HepG2 (cell line): ENCODE results near the gene DGKB. TPM values are rescaled to one million over a fixed set of nuclear protein-coding genes. Genes with fewer than 3 reads are reported as not detected.

ENCODE experiments used
- ATAC-seq: fragments of 200-7000 bp; cut with Tn5 transposase; 3 replicates; pipeline ENCODE4 v1.9.1; 2020; ENCODE audit warnings: mild to moderate bottlenecking, moderate library complexity
- BruUV-seq: library from RNA; stranded (reverse); fragments of 400-500 nt; replicated peaks from 2 replicates; lab custom pipeline; 2021; lab: Mats Ljungman, UMichigan
- CTCF ChIA-PET: fragments of 300-600 bp; formaldehyde crosslinking; extraction: SDS; loops from one replicate; lab custom pipeline; 2021; ENCODE audit warnings: low total read pairs, inconsistent platforms, low intra/inter-chr PET ratio; lab: Yijun Ruan, JAX
- POLR2A ChIA-PET: fragments of 350-600 bp; sonication (Branson Sonifier 250); formaldehyde crosslinking; loops from one replicate; lab custom pipeline; 2020; ENCODE audit warnings: antibody characterized with exemption, inconsistent platforms; lab: Yijun Ruan, JAX
- DNase-seq: peaks from one replicate; pipeline ENCODE4 v3.0.0-alpha.2; 2015; ENCODE audit warnings: low spot score
- FAIRE-seq: peaks from 3 replicates; lab custom pipeline; 2011; peaks lifted over from hg19 to GRCh38; lab: Jason Lieb, UNC
- H2AFZ ChIP-seq: one replicate; pipeline ENCODE4 v1.6.1; 2011; ENCODE audit warnings: low read length, inconsistent platforms
- H3K27ac ChIP-seq: fragments of 300-600 bp; 3 replicates; pipeline ENCODE4 v1.8.0; 2011; ENCODE audit warnings: mixed run types, mild to moderate bottlenecking, mixed read lengths, low read length, inconsistent platforms; ENCODE audit not compliant: insufficient read depth; ENCODE audit errors: extremely low read length
- H3K27me3 ChIP-seq, 2 experiments: fragments of 200-600 bp in 1 of 2; 2 replicates in 1 of 2; 3 replicates in 1 of 2; pipeline versions ENCODE4 v1.6.0 to v1.8.0; 2011; ENCODE audit warnings: low read length in 2 of 2, mild to moderate bottlenecking in 2 of 2, moderate library complexity in 2 of 2, inconsistent platforms in 1 of 2; ENCODE audit not compliant: insufficient read depth in 2 of 2, control insufficient read depth in 1 of 2
- H3K36me3 ChIP-seq, 2 experiments: fragments of 200-600 bp in 1 of 2; replicated peaks in 1 of 2; 2 replicates in 1 of 2; 3 replicates in 1 of 2; pipeline versions ENCODE4 v1.5.1 to v1.8.0; 2011; ENCODE audit warnings: low read length in 2 of 2, inconsistent platforms in 1 of 2; ENCODE audit not compliant: insufficient read depth in 2 of 2, control insufficient read depth in 1 of 2
- H3K4me1 ChIP-seq: 2 replicates; pipeline ENCODE4 v1.5.1; 2012; ENCODE audit warnings: low read length, inconsistent platforms; ENCODE audit not compliant: insufficient read depth
- H3K4me2 ChIP-seq: 2 replicates; pipeline ENCODE4 v1.6.0; 2011; ENCODE audit warnings: low read depth, low read length, inconsistent platforms
- H3K4me3 ChIP-seq, 3 experiments: fragments of 200-600 bp in 1 of 3; sonication (generic), shearing (Covaris generic) in 1 of 3; replicated peaks in 1 of 3; 2 replicates each; pipeline ENCODE4 v1.5.1; 2011 to 2016; ENCODE audit warnings: low read length in 3 of 3, inconsistent platforms in 2 of 3, low read depth in 2 of 3, mild to moderate bottlenecking in 2 of 3, control low read depth in 1 of 3, mixed read lengths in 1 of 3; ENCODE audit not compliant: insufficient read depth in 1 of 3
- H3K79me2 ChIP-seq: one replicate; pipeline ENCODE4 v1.6.1; 2011; ENCODE audit warnings: low read length, inconsistent platforms; ENCODE audit not compliant: insufficient read depth
- H3K9ac ChIP-seq: 2 replicates; pipeline ENCODE4 v1.6.0; 2011; ENCODE audit warnings: mild to moderate bottlenecking, low read depth, low read length, inconsistent platforms; ENCODE audit not compliant: insufficient read depth
- H3K9me3 ChIP-seq: 2 replicates; pipeline ENCODE4 v1.5.1; 2012; ENCODE audit warnings: mild to moderate bottlenecking, low read length
- H4K20me1 ChIP-seq: 2 replicates; pipeline ENCODE4 v1.6.0; 2011; ENCODE audit warnings: inconsistent platforms, mild to moderate bottlenecking, low read length, moderate library complexity; ENCODE audit not compliant: insufficient read depth
- BORCS8-MEF2B ChIP-seq: sonication (generic); formaldehyde crosslinking; IDR thresholded peaks from 2 replicates; pipeline ENCODE4 v1.8.0; 2022; ENCODE audit warnings: mild to moderate bottlenecking, missing genetic modification reagents
- HNRNPLL ChIP-seq: fragments of 200-400 bp; formaldehyde crosslinking; IDR thresholded peaks from 2 replicates; pipeline ENCODE4 v1.6.1; 2017; ENCODE audit warnings: mild to moderate bottlenecking, low read depth, low read length; ENCODE audit not compliant: poor library complexity, severe bottlenecking
- RXRB ChIP-seq: IDR thresholded peaks from 2 replicates; pipeline ENCODE4 v1.6.1; 2016; ENCODE audit warnings: borderline replicate concordance, missing genetic modification reagents, missing compliant biosample characterization
- ZNF180 ChIP-seq: sonication (generic); formaldehyde crosslinking; IDR thresholded peaks from 2 replicates; pipeline ENCODE4 v1.4.0; 2020; ENCODE audit warnings: low read depth, missing genetic modification reagents, borderline replicate concordance
- ZNF296 ChIP-seq: sonication (generic); formaldehyde crosslinking; conservative IDR thresholded peaks from 2 replicates; pipeline ENCODE4 v1.5.0; 2020; ENCODE audit warnings: mild to moderate bottlenecking, missing genetic modification reagents
- ZNF343 ChIP-seq: sonication (generic); formaldehyde crosslinking; IDR thresholded peaks from 2 replicates; pipeline ENCODE4 v1.4.0; 2020; ENCODE audit warnings: mild to moderate bottlenecking, missing genetic modification reagents
- ZSCAN30 ChIP-seq: sonication (generic); formaldehyde crosslinking; IDR thresholded peaks from 2 replicates; pipeline ENCODE4 v1.5.0; 2020; ENCODE audit warnings: mild to moderate bottlenecking, missing genetic modification reagents
- WGBS: methylation state at CpG from one replicate; pipeline ENCODE4 v1.1.6; 2017; ENCODE audit warnings: low lambda C conversion rate; 5-methylcytosine and 5-hydroxymethylcytosine counted together
- in situ Hi-C: cut with HindIII; loops from 2 replicates; pipeline ENCODE4 v1.10.0; 2017; ENCODE audit warnings: low pct_unique_long_range_greater_than_20kb; ENCODE audit not compliant: extremely low pct_ligation_motif_present
- intact Hi-C: fragments of 100-400 bp; cut with micrococcal nuclease; formaldehyde crosslinking; loops from one replicate; pipeline ENCODE4 v1.10.0; 2022; ENCODE audit not compliant: unreplicated experiment
- polyA plus RNA-seq, 8 experiments: library from polyadenylated mRNA; depleted of rRNA in 3 of 8; stranded (reverse) in 7 of 8; unstranded in 1 of 8; fragments of >200 nt; fragmentation: Illumina TruSeq in 4 of 8; extraction: Trizol in 4 of 8; gene quantifications; 2 replicates each; pipeline versions ENCODE4 v1.2.1 to v1.2.3, GENCODE V29; 2011 to 2016; ENCODE audit warnings: low read depth in 4 of 8, missing spikeins in 1 of 8, mixed read lengths in 1 of 8; ENCODE audit not compliant: insufficient read depth in 1 of 8
- total RNA-seq, 5 experiments: library from RNA; depleted of rRNA; stranded (reverse); fragments of >200 nt; fragmentation: Illumina TruSeq; extraction: Trizol; gene quantifications; 2 replicates each; pipeline ENCODE4 v1.2.3, GENCODE V29; 2016; ENCODE audit warnings: low read depth in 1 of 5
- TF ChIP-seq, protein P1 (sequence below): sonication (generic); formaldehyde crosslinking; IDR thresholded peaks from 2 replicates; pipeline ENCODE4 v1.4.0; 2020; ENCODE audit warnings: mild to moderate bottlenecking, missing genetic modification reagents

DGKB gene
- total and polyA plus RNA-seq, 2 of the 13 experiments (the other 11 are each of a cell fraction or from before 2014, with no cell fraction given), result not detected

DNA sequence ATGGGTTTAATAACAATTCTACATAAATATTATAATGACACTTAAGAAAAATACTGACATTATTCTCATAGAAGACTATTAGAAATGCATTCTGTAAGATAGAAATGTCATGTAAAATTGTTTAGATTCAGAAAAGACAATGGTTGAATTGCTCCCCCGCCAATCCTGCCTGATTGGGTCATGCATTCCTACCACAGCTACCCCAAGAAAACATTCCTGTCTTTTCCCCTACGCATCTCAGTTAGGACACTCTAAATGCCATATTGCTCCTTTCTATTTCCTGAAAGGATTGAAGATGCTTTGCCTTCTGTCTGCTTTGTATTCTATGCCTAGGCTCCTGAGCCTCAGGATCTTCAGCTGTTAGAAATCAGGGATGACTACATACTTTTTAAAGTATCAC, 109.4 kb downstream of the DGKB start:
- FAIRE-seq (no peak), DNase-seq (no peak), ATAC-seq (no peak)
- Histone ChIP-seq H3K4me3 (no peak overlapping the region), H2AFZ (no peak overlapping the region), H3K27me3 (no peaks in the 10 kb centered on the region), H3K4me2 (no peak overlapping the region), H3K4me1 (no peaks in the 10 kb centered on the region), H4K20me1 (no peaks in the 10 kb centered on the region), H3K27ac (no peak overlapping the region), H3K9ac (no peak overlapping the region), H3K36me3 (no peaks in the 10 kb centered on the region), H3K79me2 (no peaks in the 10 kb centered on the region), H3K9me3 (peaks cover 65% of the 10 kb centered on the region)
- intact Hi-C loops, result no loop called here
- no TSS peak for BruUV-seq
- in situ Hi-C loops, result no loop called here
- no peak for TF ChIP-seq ZNF180 (CRISPR knock-in tag)
- ChIA-PET POLR2A (no interaction called here), CTCF (no interaction called here)
- 36% methylated on average over 2 of the region's 2 CpGs for WGBS

DNA sequence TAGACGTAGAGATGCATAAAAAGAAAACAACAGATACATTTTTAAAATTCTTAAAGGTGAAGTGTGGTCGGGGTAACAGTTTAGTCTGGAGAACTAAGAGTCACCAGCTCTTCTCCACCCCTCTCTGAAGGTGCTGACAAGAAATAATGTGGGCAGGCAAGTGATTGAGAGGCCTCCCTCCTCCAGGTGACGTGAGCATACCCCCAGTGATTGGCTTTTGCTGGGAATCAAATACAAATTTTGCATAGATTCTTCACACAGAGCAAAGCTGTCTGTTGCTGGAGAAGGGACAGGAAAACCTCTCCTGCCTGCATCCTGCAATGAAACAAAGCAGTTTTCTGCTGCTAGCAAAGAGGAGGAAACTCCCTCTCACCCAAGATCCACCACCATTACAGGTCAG, 115.0 kb downstream of the DGKB start:
- DNase-seq (no peak), FAIRE-seq (no peak), ATAC-seq (no peak)
- TF ChIP-seq ZSCAN30 (CRISPR knock-in tag), result no peak
- no peak for TF ChIP-seq HNRNPLL
- TF ChIP-seq BORCS8-MEF2B (CRISPR knock-in tag), result no peak
- no peak for TF ChIP-seq RXRB (CRISPR knock-in tag)
- no peak for TF ChIP-seq ZNF343 (CRISPR knock-in tag)
- no peak for TF ChIP-seq ZNF296
- TF ChIP-seq, protein P1, sequence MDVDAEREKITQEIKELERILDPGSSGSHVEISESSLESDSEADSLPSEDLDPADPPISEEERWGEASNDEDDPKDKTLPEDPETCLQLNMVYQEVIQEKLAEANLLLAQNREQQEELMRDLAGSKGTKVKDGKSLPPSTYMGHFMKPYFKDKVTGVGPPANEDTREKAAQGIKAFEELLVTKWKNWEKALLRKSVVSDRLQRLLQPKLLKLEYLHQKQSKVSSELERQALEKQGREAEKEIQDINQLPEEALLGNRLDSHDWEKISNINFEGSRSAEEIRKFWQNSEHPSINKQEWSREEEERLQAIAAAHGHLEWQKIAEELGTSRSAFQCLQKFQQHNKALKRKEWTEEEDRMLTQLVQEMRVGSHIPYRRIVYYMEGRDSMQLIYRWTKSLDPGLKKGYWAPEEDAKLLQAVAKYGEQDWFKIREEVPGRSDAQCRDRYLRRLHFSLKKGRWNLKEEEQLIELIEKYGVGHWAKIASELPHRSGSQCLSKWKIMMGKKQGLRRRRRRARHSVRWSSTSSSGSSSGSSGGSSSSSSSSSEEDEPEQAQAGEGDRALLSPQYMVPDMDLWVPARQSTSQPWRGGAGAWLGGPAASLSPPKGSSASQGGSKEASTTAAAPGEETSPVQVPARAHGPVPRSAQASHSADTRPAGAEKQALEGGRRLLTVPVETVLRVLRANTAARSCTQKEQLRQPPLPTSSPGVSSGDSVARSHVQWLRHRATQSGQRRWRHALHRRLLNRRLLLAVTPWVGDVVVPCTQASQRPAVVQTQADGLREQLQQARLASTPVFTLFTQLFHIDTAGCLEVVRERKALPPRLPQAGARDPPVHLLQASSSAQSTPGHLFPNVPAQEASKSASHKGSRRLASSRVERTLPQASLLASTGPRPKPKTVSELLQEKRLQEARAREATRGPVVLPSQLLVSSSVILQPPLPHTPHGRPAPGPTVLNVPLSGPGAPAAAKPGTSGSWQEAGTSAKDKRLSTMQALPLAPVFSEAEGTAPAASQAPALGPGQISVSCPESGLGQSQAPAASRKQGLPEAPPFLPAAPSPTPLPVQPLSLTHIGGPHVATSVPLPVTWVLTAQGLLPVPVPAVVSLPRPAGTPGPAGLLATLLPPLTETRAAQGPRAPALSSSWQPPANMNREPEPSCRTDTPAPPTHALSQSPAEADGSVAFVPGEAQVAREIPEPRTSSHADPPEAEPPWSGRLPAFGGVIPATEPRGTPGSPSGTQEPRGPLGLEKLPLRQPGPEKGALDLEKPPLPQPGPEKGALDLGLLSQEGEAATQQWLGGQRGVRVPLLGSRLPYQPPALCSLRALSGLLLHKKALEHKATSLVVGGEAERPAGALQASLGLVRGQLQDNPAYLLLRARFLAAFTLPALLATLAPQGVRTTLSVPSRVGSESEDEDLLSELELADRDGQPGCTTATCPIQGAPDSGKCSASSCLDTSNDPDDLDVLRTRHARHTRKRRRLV (CRISPR knock-in tag), result no peak
- no peak overlapping the region for H2AFZ ChIP-seq
- no peaks in the 10 kb centered on the region for H3K36me3 ChIP-seq
- no peaks in the 10 kb centered on the region for H3K27me3 ChIP-seq
- 2% methylated on average over 2 of the region's 3 CpGs for WGBS
- H3K79me2 ChIP-seq, result no peaks in the 10 kb centered on the region
- POLR2A ChIA-PET, result no interaction called here
- BruUV-seq, result no TSS peak
- no peaks in the 10 kb centered on the region for H3K4me1 ChIP-seq
- no peak overlapping the region for H3K9ac ChIP-seq
- CTCF ChIA-PET, result no interaction called here
- no peak overlapping the region for H3K4me3 ChIP-seq
- intact Hi-C loops, result no loop called here
- no peaks in the 10 kb centered on the region for H4K20me1 ChIP-seq
- peaks cover 28% of the 10 kb centered on the region for H3K9me3 ChIP-seq
- no peak overlapping the region for H3K27ac ChIP-seq
- in situ Hi-C loops, result no loop called here
- H3K4me2 ChIP-seq, result no peak overlapping the region
